HepG2 (cell line): ENCODE measurements around the gene INTS1. TPM values are rescaled to one million over a fixed set of nuclear protein-coding genes. Genes with fewer than 3 reads are reported as not detected.
"Not testable (repeated sequence)": the region's sequence is repeated elsewhere in the genome, so short reads cannot be mapped to it uniquely, and the experiment has no call there.

ENCODE experiments used
- ATAC-seq: fragments of 200-7000 bp; cut with Tn5 transposase; 3 replicates; pipeline ENCODE4 v1.9.1; 2020; ENCODE audit warnings: mild to moderate bottlenecking, moderate library complexity
- BruUV-seq: library from RNA; stranded (reverse); fragments of 400-500 nt; replicated peaks from 2 replicates; lab custom pipeline; 2021; lab: Mats Ljungman, UMichigan
- CTCF ChIA-PET: fragments of 300-600 bp; formaldehyde crosslinking; extraction: SDS; loops from one replicate; lab custom pipeline; 2021; ENCODE audit warnings: low total read pairs, inconsistent platforms, low intra/inter-chr PET ratio; lab: Yijun Ruan, JAX
- POLR2A ChIA-PET: fragments of 350-600 bp; sonication (Branson Sonifier 250); formaldehyde crosslinking; loops from one replicate; lab custom pipeline; 2020; ENCODE audit warnings: antibody characterized with exemption, inconsistent platforms; lab: Yijun Ruan, JAX
- DNase-seq: peaks from one replicate; pipeline ENCODE4 v3.0.0-alpha.2; 2015; ENCODE audit warnings: low spot score
- FAIRE-seq: peaks from 3 replicates; lab custom pipeline; 2011; peaks lifted over from hg19 to GRCh38; lab: Jason Lieb, UNC
- H2AFZ ChIP-seq: one replicate; pipeline ENCODE4 v1.6.1; 2011; ENCODE audit warnings: low read length, inconsistent platforms
- H3K27ac ChIP-seq: fragments of 300-600 bp; 3 replicates; pipeline ENCODE4 v1.8.0; 2011; ENCODE audit warnings: mixed run types, mild to moderate bottlenecking, mixed read lengths, low read length, inconsistent platforms; ENCODE audit not compliant: insufficient read depth; ENCODE audit errors: extremely low read length
- H3K27me3 ChIP-seq, 2 experiments: fragments of 200-600 bp in 1 of 2; 2 replicates in 1 of 2; 3 replicates in 1 of 2; pipeline versions ENCODE4 v1.6.0 to v1.8.0; 2011; ENCODE audit warnings: low read length in 2 of 2, mild to moderate bottlenecking in 2 of 2, moderate library complexity in 2 of 2, inconsistent platforms in 1 of 2; ENCODE audit not compliant: insufficient read depth in 2 of 2, control insufficient read depth in 1 of 2
- H3K36me3 ChIP-seq, 2 experiments: fragments of 200-600 bp in 1 of 2; replicated peaks in 1 of 2; 2 replicates in 1 of 2; 3 replicates in 1 of 2; pipeline versions ENCODE4 v1.5.1 to v1.8.0; 2011; ENCODE audit warnings: low read length in 2 of 2, inconsistent platforms in 1 of 2; ENCODE audit not compliant: insufficient read depth in 2 of 2, control insufficient read depth in 1 of 2
- H3K4me1 ChIP-seq: 2 replicates; pipeline ENCODE4 v1.5.1; 2012; ENCODE audit warnings: low read length, inconsistent platforms; ENCODE audit not compliant: insufficient read depth
- H3K4me2 ChIP-seq: 2 replicates; pipeline ENCODE4 v1.6.0; 2011; ENCODE audit warnings: low read depth, low read length, inconsistent platforms
- H3K4me3 ChIP-seq, 3 experiments: fragments of 200-600 bp in 1 of 3; sonication (generic), shearing (Covaris generic) in 1 of 3; replicated peaks in 1 of 3; 2 replicates each; pipeline ENCODE4 v1.5.1; 2011 to 2016; ENCODE audit warnings: low read length in 3 of 3, inconsistent platforms in 2 of 3, low read depth in 2 of 3, mild to moderate bottlenecking in 2 of 3, control low read depth in 1 of 3, mixed read lengths in 1 of 3; ENCODE audit not compliant: insufficient read depth in 1 of 3
- H3K79me2 ChIP-seq: one replicate; pipeline ENCODE4 v1.6.1; 2011; ENCODE audit warnings: low read length, inconsistent platforms; ENCODE audit not compliant: insufficient read depth
- H3K9ac ChIP-seq: 2 replicates; pipeline ENCODE4 v1.6.0; 2011; ENCODE audit warnings: mild to moderate bottlenecking, low read depth, low read length, inconsistent platforms; ENCODE audit not compliant: insufficient read depth
- H3K9me3 ChIP-seq: 2 replicates; pipeline ENCODE4 v1.5.1; 2012; ENCODE audit warnings: mild to moderate bottlenecking, low read length
- H4K20me1 ChIP-seq: 2 replicates; pipeline ENCODE4 v1.6.0; 2011; ENCODE audit warnings: inconsistent platforms, mild to moderate bottlenecking, low read length, moderate library complexity; ENCODE audit not compliant: insufficient read depth
- NFYB ChIP-seq: sonication (generic); formaldehyde crosslinking; IDR thresholded peaks from 2 replicates; pipeline ENCODE4 v1.4.0; 2020; ENCODE audit warnings: missing genetic modification reagents
- POLR2A ChIP-seq, 2 experiments: IDR thresholded peaks; 2 replicates each; pipeline ENCODE4 v1.6.1; 2011; ENCODE audit warnings: low read depth in 2 of 2, low read length in 2 of 2, mild to moderate bottlenecking in 1 of 2, moderate library complexity in 1 of 2; ENCODE audit not compliant: insufficient read depth in 1 of 2
- ZNF484 ChIP-seq: sonication (generic); formaldehyde crosslinking; IDR thresholded peaks from 2 replicates; pipeline ENCODE4 v1.5.1; 2020; ENCODE audit warnings: mild to moderate bottlenecking, low read depth, missing genetic modification reagents, borderline replicate concordance
- WGBS: methylation state at CpG from one replicate; pipeline ENCODE4 v1.1.6; 2017; ENCODE audit warnings: low lambda C conversion rate; 5-methylcytosine and 5-hydroxymethylcytosine counted together
- in situ Hi-C: cut with HindIII; loops from 2 replicates; pipeline ENCODE4 v1.10.0; 2017; ENCODE audit warnings: low pct_unique_long_range_greater_than_20kb; ENCODE audit not compliant: extremely low pct_ligation_motif_present
- intact Hi-C: fragments of 100-400 bp; cut with micrococcal nuclease; formaldehyde crosslinking; loops from one replicate; pipeline ENCODE4 v1.10.0; 2022; ENCODE audit not compliant: unreplicated experiment
- polyA plus RNA-seq, 8 experiments: library from polyadenylated mRNA; depleted of rRNA in 3 of 8; stranded (reverse) in 7 of 8; unstranded in 1 of 8; fragments of >200 nt; fragmentation: Illumina TruSeq in 4 of 8; extraction: Trizol in 4 of 8; gene quantifications; 2 replicates each; pipeline versions ENCODE4 v1.2.1 to v1.2.3, GENCODE V29; 2011 to 2016; ENCODE audit warnings: low read depth in 4 of 8, missing spikeins in 1 of 8, mixed read lengths in 1 of 8; ENCODE audit not compliant: insufficient read depth in 1 of 8
- total RNA-seq, 5 experiments: library from RNA; depleted of rRNA; stranded (reverse); fragments of >200 nt; fragmentation: Illumina TruSeq; extraction: Trizol; gene quantifications; 2 replicates each; pipeline ENCODE4 v1.2.3, GENCODE V29; 2016; ENCODE audit warnings: low read depth in 1 of 5
- TF ChIP-seq, protein P1 (sequence below): sonication (generic); formaldehyde crosslinking; IDR thresholded peaks from 2 replicates; pipeline ENCODE4 v1.4.0; 2020; ENCODE audit warnings: missing genetic modification reagents, borderline replicate concordance

The INTS1 gene
- total and polyA plus RNA-seq, 2 of the 13 experiments (the other 11 are each of a cell fraction or from before 2014, with no cell fraction given), result 13.7 to 29.0 TPM

GRCh38 chr7:1444214-1444924 is 59.8 kb downstream of the INTS1 start:
- no peaks in the 10 kb centered on the region for H3K9me3 ChIP-seq
- H2AFZ ChIP-seq, result no peak overlapping the region
- no peak overlapping the region for H3K4me2 ChIP-seq
- ATAC-seq (no peak), DNase-seq (no peak), FAIRE-seq (no peak)
- H3K79me2 ChIP-seq, result no peaks in the 10 kb centered on the region
- no peaks in the 10 kb centered on the region for H4K20me1 ChIP-seq
- no peaks in the 10 kb centered on the region; a peak in 1 of 5 replicates for H3K27me3 ChIP-seq
- intact Hi-C loops (no loop called here), in situ Hi-C loops (no loop called here)
- H3K9ac ChIP-seq, result no peak overlapping the region
- 94% methylated on average over 42 of the region's 45 CpGs for WGBS
- ChIA-PET POLR2A (no interaction called here), CTCF (no interaction called here)
- H3K4me1 ChIP-seq, result no peaks in the 10 kb centered on the region
- no peaks in the 10 kb centered on the region; a peak in 2 of 5 replicates for H3K36me3 ChIP-seq
- TF ChIP-seq POLR2A (IDR thresholded peaks at IDR 0.05; ENCODE audit: insufficient read depth in 1 of 2, low read depth in 2 of 2, low read length in 2 of 2) (no peak), NFYB (CRISPR knock-in tag) (no peak), ZNF484 (CRISPR knock-in tag) (no peak)
- no TSS peak for BruUV-seq
- H3K4me3 ChIP-seq, result no peak overlapping the region
- H3K27ac ChIP-seq, result no peak overlapping the region

- H3K27ac ChIP-seq, H3K27me3 ChIP-seq, H3K9me3 ChIP-seq, H2AFZ ChIP-seq, H3K36me3 ChIP-seq, H4K20me1 ChIP-seq, POLR2A ChIA-PET, ATAC-seq, intact Hi-C loops, H3K9ac ChIP-seq, DNase-seq, H3K4me2 ChIP-seq, in situ Hi-C loops, H3K79me2 ChIP-seq, FAIRE-seq, H3K4me1 ChIP-seq, CTCF ChIA-PET, BruUV-seq, H3K4me3 ChIP-seq: not testable (repeated sequence)
- TF ChIP-seq, protein P1, sequence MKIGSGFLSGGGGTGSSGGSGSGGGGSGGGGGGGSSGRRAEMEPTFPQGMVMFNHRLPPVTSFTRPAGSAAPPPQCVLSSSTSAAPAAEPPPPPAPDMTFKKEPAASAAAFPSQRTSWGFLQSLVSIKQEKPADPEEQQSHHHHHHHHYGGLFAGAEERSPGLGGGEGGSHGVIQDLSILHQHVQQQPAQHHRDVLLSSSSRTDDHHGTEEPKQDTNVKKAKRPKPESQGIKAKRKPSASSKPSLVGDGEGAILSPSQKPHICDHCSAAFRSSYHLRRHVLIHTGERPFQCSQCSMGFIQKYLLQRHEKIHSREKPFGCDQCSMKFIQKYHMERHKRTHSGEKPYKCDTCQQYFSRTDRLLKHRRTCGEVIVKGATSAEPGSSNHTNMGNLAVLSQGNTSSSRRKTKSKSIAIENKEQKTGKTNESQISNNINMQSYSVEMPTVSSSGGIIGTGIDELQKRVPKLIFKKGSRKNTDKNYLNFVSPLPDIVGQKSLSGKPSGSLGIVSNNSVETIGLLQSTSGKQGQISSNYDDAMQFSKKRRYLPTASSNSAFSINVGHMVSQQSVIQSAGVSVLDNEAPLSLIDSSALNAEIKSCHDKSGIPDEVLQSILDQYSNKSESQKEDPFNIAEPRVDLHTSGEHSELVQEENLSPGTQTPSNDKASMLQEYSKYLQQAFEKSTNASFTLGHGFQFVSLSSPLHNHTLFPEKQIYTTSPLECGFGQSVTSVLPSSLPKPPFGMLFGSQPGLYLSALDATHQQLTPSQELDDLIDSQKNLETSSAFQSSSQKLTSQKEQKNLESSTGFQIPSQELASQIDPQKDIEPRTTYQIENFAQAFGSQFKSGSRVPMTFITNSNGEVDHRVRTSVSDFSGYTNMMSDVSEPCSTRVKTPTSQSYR, result peak; percentile 37; the same call in 1 of the 2 replicates
- 94% methylated on average over 26 of the region's 42 CpGs for WGBS
These were observed 60.5 kb downstream of the INTS1 start for GRCh38 chr7:1443587-1444200.
